ENCODE data around the gene RNF157.

Gene RNF157

GRCh38 chr17:76156662-76156991 lies 83.7 kb downstream of the RNF157 start:
- Mint-ChIP-seq H3K27ac (no peak overlapping the region), H3K9me3 (no peaks in the 10 kb centered on the region), H3K4me3 (no peak overlapping the region), H3K36me3 (peaks cover 34% of the 10 kb centered on the region), H3K4me1 (peaks cover 7% of the 10 kb centered on the region)
- DNase-seq (ENCODE audit: low spot score in 2 of 2) (no peak), ATAC-seq (no peak)

- Mint-ChIP-seq H3K4me3 (no peak overlapping the region), H3K9me3 (no peaks in the 10 kb centered on the region), H3K4me1 (peaks cover 7% of the 10 kb centered on the region), H3K27ac (no peak overlapping the region), H3K36me3 (peaks cover 34% of the 10 kb centered on the region)
- no peak for DNase-seq (ENCODE audit: low spot score in 2 of 2)
- no peak for ATAC-seq
Observed at GRCh38 chr17:76155988-76156661, 84.2 kb downstream of the RNF157 start.

- ATAC-seq (no peak), DNase-seq (ENCODE audit: low spot score in 2 of 2) (no peak)
- Mint-ChIP-seq H3K4me3 (no peak overlapping the region), H3K4me1 (peaks cover 7% of the 10 kb centered on the region), H3K36me3 (peaks cover 34% of the 10 kb centered on the region), H3K27ac (peak overlapping the region; percentile 63), H3K9me3 (no peaks in the 10 kb centered on the region)
Observed at GRCh38 chr17:76154936-76155845, 85.1 kb downstream of the RNF157 start.

DNA sequence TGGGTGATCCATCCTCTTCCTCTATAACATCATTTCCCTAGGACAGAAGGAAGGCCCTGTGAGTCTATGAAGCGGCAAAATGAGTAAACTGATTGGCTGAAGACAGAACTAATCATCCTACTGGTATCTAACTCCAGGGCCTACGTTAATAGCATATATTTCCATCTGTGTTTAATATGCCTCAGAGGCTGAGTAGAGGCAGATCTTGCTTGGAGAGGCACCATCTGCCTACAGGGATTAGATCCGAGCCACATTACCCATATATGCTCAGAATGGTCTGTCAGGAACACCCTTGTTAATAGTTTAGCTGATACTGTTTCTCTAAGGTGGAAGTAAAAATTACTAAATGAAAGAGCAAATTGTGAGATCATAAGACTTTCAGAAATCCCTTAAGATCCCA lies 86.0 kb downstream of the RNF157 start:
- H3K9me3 Mint-ChIP-seq: no peaks in the 10 kb centered on the region
- ATAC-seq (no peak), DNase-seq (ENCODE audit: low spot score in 2 of 2) (no peak)
- H3K36me3 Mint-ChIP-seq: peaks cover 27% of the 10 kb centered on the region
- peak overlapping the region; percentile 63 for H3K27ac Mint-ChIP-seq
- peaks cover 7% of the 10 kb centered on the region for H3K4me1 Mint-ChIP-seq
- no peak overlapping the region for H3K4me3 Mint-ChIP-seq

DNA sequence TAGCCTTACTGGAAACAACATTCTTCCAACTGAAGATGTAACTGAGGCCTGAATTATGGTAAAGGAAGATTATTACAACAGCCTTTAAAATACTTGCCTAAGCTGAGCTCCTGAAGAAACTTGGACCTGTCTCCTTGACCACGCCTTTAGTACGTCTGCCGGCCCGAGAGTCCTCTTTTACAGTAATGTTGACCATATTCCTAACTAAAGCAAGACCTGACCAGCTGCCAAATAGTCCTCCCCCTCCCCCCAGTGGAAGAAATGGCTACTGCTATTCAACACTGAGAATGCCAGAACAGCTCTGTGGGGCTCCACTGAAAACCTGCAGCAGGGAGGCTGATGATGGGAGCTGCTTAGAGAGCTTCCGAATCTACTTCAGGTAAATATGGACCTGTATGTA lies 86.7 kb downstream of the RNF157 start:
- ATAC-seq (no peak), DNase-seq (ENCODE audit: low spot score in 2 of 2) (no peak)
- Mint-ChIP-seq H3K9me3 (no peaks in the 10 kb centered on the region), H3K36me3 (peaks cover 20% of the 10 kb centered on the region), H3K4me1 (peaks cover 7% of the 10 kb centered on the region), H3K27ac (peak overlapping the region; percentile 63), H3K4me3 (no peak overlapping the region)

- ATAC-seq: no peak
- no peaks in the 10 kb centered on the region for H3K9me3 Mint-ChIP-seq
- no peak overlapping the region for H3K4me3 Mint-ChIP-seq
- peaks cover 7% of the 10 kb centered on the region for H3K4me1 Mint-ChIP-seq
- peak overlapping the region; percentile 63 for H3K27ac Mint-ChIP-seq
- DNase-seq (ENCODE audit: low spot score in 2 of 2): no peak
- peaks cover 16% of the 10 kb centered on the region for H3K36me3 Mint-ChIP-seq
Observed at GRCh38 chr17:76153202-76153601, 87.1 kb downstream of the RNF157 start.

DNA sequence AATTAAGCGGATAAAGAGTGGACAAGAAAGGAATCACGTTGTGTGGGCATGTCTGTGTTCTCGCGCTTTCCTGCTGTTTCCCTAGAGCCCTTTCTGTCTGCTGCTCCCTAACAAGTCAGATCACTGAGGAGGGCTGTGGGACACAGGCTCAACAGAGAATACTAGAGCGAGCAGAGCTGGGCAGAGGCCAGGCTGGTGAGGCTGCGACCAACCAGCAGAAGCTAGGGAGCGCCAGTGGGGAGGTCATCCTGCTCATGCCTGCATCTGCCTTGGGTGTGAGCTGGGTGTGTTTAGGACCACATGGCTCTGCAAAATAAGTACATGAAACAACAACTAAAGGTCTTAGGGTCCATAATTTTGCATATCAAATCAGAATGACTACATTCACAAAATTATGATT lies 87.7 kb downstream of the RNF157 start:
- no peak overlapping the region for H3K27ac Mint-ChIP-seq
- H3K4me1 Mint-ChIP-seq: peaks cover 7% of the 10 kb centered on the region
- ATAC-seq: no peak
- H3K36me3 Mint-ChIP-seq: peaks cover 10% of the 10 kb centered on the region
- H3K4me3 Mint-ChIP-seq: no peak overlapping the region
- no peaks in the 10 kb centered on the region for H3K9me3 Mint-ChIP-seq
- DNase-seq (ENCODE audit: low spot score in 2 of 2): no peak

DNA sequence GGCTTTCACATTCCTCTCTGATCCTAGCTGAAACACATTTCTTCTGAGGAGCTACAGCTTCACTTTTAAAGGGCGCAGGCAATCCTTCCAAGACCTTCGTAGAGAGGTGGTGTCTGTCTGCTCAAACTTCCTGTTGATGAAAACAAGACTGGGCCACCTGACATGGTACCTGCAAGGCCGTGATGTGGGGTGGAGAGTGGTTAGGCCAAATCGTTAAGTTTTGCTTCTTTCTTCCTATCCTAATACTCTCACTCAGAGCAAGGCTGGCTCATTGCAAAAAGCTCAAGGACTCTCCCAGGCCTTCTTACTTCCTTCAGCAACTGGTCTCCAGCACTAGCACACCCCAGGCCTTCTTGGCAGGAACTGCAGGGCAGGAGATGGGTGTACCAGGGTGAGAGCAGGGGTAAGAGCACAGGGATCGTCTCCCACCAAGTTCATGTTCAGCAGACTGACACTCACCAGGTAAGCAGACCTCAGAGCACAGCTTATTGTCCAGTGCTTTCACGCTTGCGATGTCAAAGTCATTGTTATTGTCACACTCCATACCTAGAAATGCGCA lies 88.3 kb downstream of the RNF157 start:
- ATAC-seq: no peak
- Mint-ChIP-seq H3K4me3 (no peak overlapping the region), H3K27ac (no peak overlapping the region), H3K4me1 (peaks cover 8% of the 10 kb centered on the region), H3K9me3 (no peaks in the 10 kb centered on the region), H3K36me3 (peaks cover 4% of the 10 kb centered on the region)
- no peak for DNase-seq (ENCODE audit: low spot score in 2 of 2)

- no peaks in the 10 kb centered on the region for H3K36me3 Mint-ChIP-seq
- ATAC-seq (no peak), DNase-seq (ENCODE audit: low spot score in 2 of 2) (no peak)
- no peaks in the 10 kb centered on the region for H3K9me3 Mint-ChIP-seq
- no peak overlapping the region for H3K4me3 Mint-ChIP-seq
- no peak overlapping the region for H3K27ac Mint-ChIP-seq
- peaks cover 18% of the 10 kb centered on the region for H3K4me1 Mint-ChIP-seq
Observed at GRCh38 chr17:76150712-76151622, 89.3 kb downstream of the RNF157 start.

DNA sequence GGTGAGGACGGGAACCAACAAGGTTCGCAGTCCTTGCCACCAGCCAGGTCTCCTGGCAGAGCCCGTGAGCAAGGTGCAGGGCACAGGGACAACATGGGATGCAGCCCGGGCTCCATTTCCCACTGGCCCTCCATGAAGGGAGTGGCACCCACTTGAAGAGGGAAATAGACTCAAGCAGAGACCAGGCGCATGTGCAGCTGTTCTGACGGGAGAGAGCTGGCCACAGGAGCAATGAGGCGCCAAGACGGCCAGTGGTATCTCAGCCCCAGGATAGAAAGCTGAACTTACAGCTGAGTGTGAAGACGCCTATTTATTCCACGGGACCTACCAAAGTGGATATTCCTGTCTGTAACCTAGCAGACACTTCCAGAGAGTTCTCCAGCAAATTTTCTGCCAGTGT lies 91.1 kb downstream of the RNF157 start:
- no peak overlapping the region for H3K4me3 Mint-ChIP-seq
- ATAC-seq (no peak), DNase-seq (ENCODE audit: low spot score in 2 of 2) (no peak)
- H3K36me3 Mint-ChIP-seq: no peaks in the 10 kb centered on the region
- no peaks in the 10 kb centered on the region for H3K9me3 Mint-ChIP-seq
- H3K4me1 Mint-ChIP-seq: peaks cover 35% of the 10 kb centered on the region
- peak overlapping the region; percentile 33 for H3K27ac Mint-ChIP-seq

- Mint-ChIP-seq H3K4me1 (peaks cover 45% of the 10 kb centered on the region), H3K36me3 (peaks cover 6% of the 10 kb centered on the region), H3K27ac (no peak overlapping the region), H3K4me3 (no peak overlapping the region), H3K9me3 (no peaks in the 10 kb centered on the region)
- no peak for DNase-seq (ENCODE audit: low spot score in 2 of 2)
- ATAC-seq: no peak
Observed at GRCh38 chr17:76148015-76148326, 92.3 kb downstream of the RNF157 start.

GRCh38 chr17:76147211-76148014 lies 92.9 kb downstream of the RNF157 start:
- Mint-ChIP-seq H3K4me3 (no peak overlapping the region), H3K9me3 (no peaks in the 10 kb centered on the region), H3K27ac (peak overlapping the region; percentile 14), H3K4me1 (peaks cover 49% of the 10 kb centered on the region), H3K36me3 (peaks cover 9% of the 10 kb centered on the region)
- ATAC-seq (no peak), DNase-seq (ENCODE audit: low spot score in 2 of 2) (no peak)

DNA sequence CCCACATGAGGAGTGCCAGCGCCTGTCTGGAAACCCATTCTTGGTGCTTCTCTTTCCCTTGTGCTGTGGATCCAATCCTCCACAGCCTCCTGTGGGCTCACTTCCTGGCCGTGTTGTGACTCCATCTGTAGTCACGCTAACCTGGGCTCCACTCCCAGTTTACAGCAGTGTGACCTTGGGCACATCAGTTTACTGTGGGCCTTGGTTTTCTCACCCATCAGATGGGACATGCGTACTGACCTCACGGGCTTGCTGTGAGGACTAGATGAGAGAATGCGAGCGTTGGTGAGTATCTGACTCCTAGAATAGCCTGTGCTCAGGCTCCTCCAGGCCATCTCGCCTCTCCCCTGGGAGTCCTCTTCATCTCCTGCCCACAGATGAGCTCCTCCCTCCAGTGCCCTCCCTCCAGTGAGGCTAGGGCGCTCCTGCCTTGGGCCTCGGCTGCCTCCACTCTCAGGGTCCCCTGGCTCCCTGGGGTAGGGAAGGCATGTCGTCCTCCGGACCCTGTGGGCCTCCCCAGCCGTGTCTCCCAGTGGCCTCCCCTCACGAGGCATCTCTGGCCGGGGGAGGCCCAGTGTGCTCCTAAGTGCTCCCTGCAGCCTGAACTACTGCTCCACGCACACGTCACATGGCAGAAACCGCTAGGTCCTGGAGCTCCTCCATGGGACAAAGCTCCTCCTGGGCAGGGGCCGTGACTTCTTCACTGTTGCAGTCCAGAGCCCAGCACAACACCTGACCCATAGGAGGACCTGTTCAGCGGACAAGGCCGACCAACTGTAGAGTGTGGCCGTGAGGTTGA lies 94.0 kb downstream of the RNF157 start:
- Mint-ChIP-seq H3K4me1 (peaks cover 55% of the 10 kb centered on the region), H3K27ac (peak overlapping the region; percentile 98), H3K4me3 (peak overlapping the region; percentile 72), H3K9me3 (no peaks in the 10 kb centered on the region), H3K36me3 (peaks cover 14% of the 10 kb centered on the region)
- DNase-seq (ENCODE audit: low spot score in 2 of 2): no peak
- peak; percentile 66 for ATAC-seq
